Neural progenitor cell (in vitro differentiated cells): ENCODE results near the gene IMPACT. TPM values are rescaled to one million over a fixed set of nuclear protein-coding genes. Genes with fewer than 3 reads are reported as not detected.

Source experiments
- DNase-seq: peaks from one replicate; pipeline ENCODE4 v3.0.0-alpha.2; 2016; ENCODE audit warnings: low spot score
- H2AFZ ChIP-seq: fragments of 200-600 bp; sonication (generic); replicated peaks from 2 replicates; pipeline ENCODE4 v1.6.1; 2016; ENCODE audit warnings: antibody characterized with exemption
- H3F3A ChIP-seq: fragments of 200-600 bp; sonication (generic); 2 replicates; pipeline ENCODE4 v1.6.1; 2016; ENCODE audit warnings: antibody characterized with exemption, low read depth
- H3K27ac ChIP-seq: fragments of 200-600 bp; sonication (generic); 2 replicates; pipeline ENCODE4 v1.5.1; 2016; ENCODE audit warnings: mild to moderate bottlenecking
- H3K27me3 ChIP-seq: fragments of 200-600 bp; sonication (generic); 2 replicates; pipeline ENCODE4 v1.6.1; 2016; ENCODE audit warnings: mild to moderate bottlenecking, moderate library complexity
- H3K36me3 ChIP-seq: fragments of 200-600 bp; sonication (generic); 2 replicates; pipeline ENCODE4 v1.5.1; 2016
- H3K4me1 ChIP-seq: fragments of 200-600 bp; sonication (generic); 2 replicates; pipeline ENCODE4 v1.6.1; 2016; ENCODE audit warnings: mixed run types
- H3K4me2 ChIP-seq: fragments of 200-600 bp; sonication (generic); 2 replicates; pipeline ENCODE4 v1.6.1; 2016
- H3K4me3 ChIP-seq: fragments of 200-600 bp; sonication (generic); 2 replicates; pipeline ENCODE4 v1.5.1; 2016
- H3K79me2 ChIP-seq: fragments of 200-600 bp; sonication (generic); 2 replicates; pipeline ENCODE4 v1.6.1; 2016; ENCODE audit warnings: low read depth
- H3K9ac ChIP-seq: fragments of 200-600 bp; sonication (generic); 2 replicates; pipeline ENCODE4 v1.6.1; 2016
- H3K9me3 ChIP-seq: fragments of 200-600 bp; sonication (generic); 2 replicates; pipeline ENCODE4 v1.5.1; 2016; ENCODE audit warnings: low read depth
- H4K20me1 ChIP-seq: fragments of 200-600 bp; sonication (generic); 2 replicates; pipeline ENCODE4 v1.6.1; 2016; ENCODE audit warnings: low read depth
- H3K27ac Mint-ChIP-seq: 3 replicates; pipeline ENCODE4 v1.8.0; 2021; ENCODE audit warnings: mixed read lengths
- H3K27me3 Mint-ChIP-seq: 2 replicates; pipeline ENCODE4 v1.8.0; 2022; ENCODE audit warnings: low read depth, mild to moderate bottlenecking, inconsistent platforms, moderate library complexity, mixed read lengths; ENCODE audit not compliant: insufficient read depth
- H3K36me3 Mint-ChIP-seq: 3 replicates; pipeline ENCODE4 v1.8.0; 2021; ENCODE audit warnings: mixed read lengths
- H3K4me1 Mint-ChIP-seq: 3 replicates; pipeline ENCODE4 v1.8.0; 2021; ENCODE audit warnings: mixed read lengths
- H3K4me3 Mint-ChIP-seq: 3 replicates; pipeline ENCODE4 v1.8.0; 2021; ENCODE audit warnings: mild to moderate bottlenecking, moderate library complexity, mixed read lengths
- H3K9me3 Mint-ChIP-seq: 3 replicates; pipeline ENCODE4 v1.8.0; 2020; ENCODE audit warnings: mixed read lengths
- EZH2 ChIP-seq: fragments of 200-600 bp; sonication (generic); IDR thresholded peaks from 2 replicates; pipeline ENCODE4 v1.6.1; 2017; ENCODE audit warnings: antibody characterized with exemption, mild to moderate bottlenecking, moderate library complexity
- EZH2phosphoT487 ChIP-seq: fragments of 200-600 bp; sonication (generic); IDR thresholded peaks from 2 replicates; pipeline ENCODE4 v1.6.1; 2017; ENCODE audit warnings: antibody characterized with exemption
- total RNA-seq: library from RNA; depleted of rRNA; stranded (reverse); fragments of >200 nt; gene quantifications from 2 replicates; pipeline ENCODE4 v1.2.3, GENCODE V29; 2015; ENCODE audit warnings: low replicate concordance
- TF ChIP-seq, protein P1 (sequence below): fragments of 200-600 bp; sonication (generic); IDR thresholded peaks from 2 replicates; pipeline ENCODE4 v1.5.1; 2017; ENCODE audit warnings: antibody characterized with exemption, mild to moderate bottlenecking

The IMPACT gene
- total RNA-seq, 1 donor from 2014 or later: 66.5 TPM

DNA sequence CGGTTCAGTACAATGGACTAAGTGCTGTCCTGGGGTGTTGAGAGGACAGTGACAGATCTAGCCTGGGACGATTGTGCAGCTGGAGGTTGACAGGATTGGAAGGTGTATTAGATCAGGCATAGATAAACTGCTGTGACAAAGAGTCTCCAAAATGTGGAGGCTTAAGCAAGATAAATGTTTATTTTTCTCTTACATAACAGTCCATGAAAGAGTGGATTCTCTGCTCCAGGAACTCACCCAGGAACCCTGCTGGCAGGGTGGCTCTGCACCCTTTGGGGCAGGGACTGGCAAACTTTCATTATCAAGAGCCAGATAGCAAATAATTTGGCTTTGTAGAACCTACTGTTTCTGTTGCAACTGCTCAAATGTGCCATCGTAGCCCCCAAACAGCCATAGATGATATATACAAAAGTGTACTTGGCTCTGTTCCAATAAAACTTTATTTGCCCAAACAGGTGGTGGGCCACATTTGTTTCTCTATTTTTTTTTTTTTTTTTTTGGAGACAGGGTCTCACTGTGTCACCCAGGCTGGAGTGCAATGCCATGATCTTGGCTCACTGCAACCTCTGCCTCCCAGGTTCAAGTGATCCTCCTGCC is 43.6 kb downstream of the IMPACT start:
- Histone ChIP-seq H3K9ac (no peak overlapping the region), H4K20me1 (no peaks in the 10 kb centered on the region), H2AFZ (no peak overlapping the region), H3K9me3 (no peaks in the 10 kb centered on the region), H3K79me2 (no peaks in the 10 kb centered on the region), H3K4me2 (no peak overlapping the region), H3K4me3 (no peak overlapping the region), H3F3A (no peaks in the 10 kb centered on the region), H3K27ac (no peak overlapping the region), H3K4me1 (no peaks in the 10 kb centered on the region), H3K27me3 (no peaks in the 10 kb centered on the region), H3K36me3 (no peaks in the 10 kb centered on the region)
- Mint-ChIP-seq H3K9me3 (peaks cover 3% of the 10 kb centered on the region), H3K27ac (no peak overlapping the region), H3K36me3 (no peaks in the 10 kb centered on the region), H3K4me1 (peaks cover 10% of the 10 kb centered on the region), H3K27me3 (peaks cover under 1% of the 10 kb centered on the region), H3K4me3 (no peak overlapping the region)
- DNase-seq: no peak
- TF ChIP-seq, protein P1, sequence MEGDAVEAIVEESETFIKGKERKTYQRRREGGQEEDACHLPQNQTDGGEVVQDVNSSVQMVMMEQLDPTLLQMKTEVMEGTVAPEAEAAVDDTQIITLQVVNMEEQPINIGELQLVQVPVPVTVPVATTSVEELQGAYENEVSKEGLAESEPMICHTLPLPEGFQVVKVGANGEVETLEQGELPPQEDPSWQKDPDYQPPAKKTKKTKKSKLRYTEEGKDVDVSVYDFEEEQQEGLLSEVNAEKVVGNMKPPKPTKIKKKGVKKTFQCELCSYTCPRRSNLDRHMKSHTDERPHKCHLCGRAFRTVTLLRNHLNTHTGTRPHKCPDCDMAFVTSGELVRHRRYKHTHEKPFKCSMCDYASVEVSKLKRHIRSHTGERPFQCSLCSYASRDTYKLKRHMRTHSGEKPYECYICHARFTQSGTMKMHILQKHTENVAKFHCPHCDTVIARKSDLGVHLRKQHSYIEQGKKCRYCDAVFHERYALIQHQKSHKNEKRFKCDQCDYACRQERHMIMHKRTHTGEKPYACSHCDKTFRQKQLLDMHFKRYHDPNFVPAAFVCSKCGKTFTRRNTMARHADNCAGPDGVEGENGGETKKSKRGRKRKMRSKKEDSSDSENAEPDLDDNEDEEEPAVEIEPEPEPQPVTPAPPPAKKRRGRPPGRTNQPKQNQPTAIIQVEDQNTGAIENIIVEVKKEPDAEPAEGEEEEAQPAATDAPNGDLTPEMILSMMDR: no peak
- TF ChIP-seq EZH2phosphoT487: no peak
- TF ChIP-seq EZH2: no peak

DNA sequence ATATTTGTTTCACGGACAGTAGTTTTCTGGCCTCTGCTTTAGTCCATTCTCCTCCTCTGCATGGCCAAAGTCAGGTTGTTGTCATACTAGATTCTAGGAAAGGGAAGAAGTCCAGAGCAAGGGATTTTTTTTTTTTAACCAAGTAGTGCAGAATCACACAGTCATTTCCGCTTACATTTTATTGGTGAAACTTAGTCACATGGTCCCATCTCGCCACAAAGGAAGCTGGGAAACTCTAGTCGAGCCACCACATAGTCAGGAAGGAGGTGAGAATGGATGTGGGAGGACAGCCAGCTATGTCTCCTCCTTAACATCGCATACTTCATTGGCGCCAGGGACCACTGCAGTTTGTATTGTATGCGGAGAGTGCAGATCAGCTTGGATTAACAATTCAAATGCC is 44.3 kb downstream of the IMPACT start:
- Histone ChIP-seq H3F3A (no peaks in the 10 kb centered on the region), H3K9me3 (no peaks in the 10 kb centered on the region), H3K9ac (no peak overlapping the region), H3K27me3 (no peaks in the 10 kb centered on the region), H3K79me2 (no peaks in the 10 kb centered on the region), H3K4me3 (no peak overlapping the region), H4K20me1 (no peaks in the 10 kb centered on the region), H3K36me3 (no peaks in the 10 kb centered on the region), H2AFZ (no peak overlapping the region), H3K4me1 (no peaks in the 10 kb centered on the region), H3K27ac (no peak overlapping the region), H3K4me2 (no peak overlapping the region)
- H3K4me3 Mint-ChIP-seq: no peak overlapping the region
- no peaks in the 10 kb centered on the region for H3K36me3 Mint-ChIP-seq
- no peak overlapping the region for H3K27ac Mint-ChIP-seq
- H3K27me3 Mint-ChIP-seq: no peaks in the 10 kb centered on the region
- peaks cover 3% of the 10 kb centered on the region for H3K9me3 Mint-ChIP-seq
- TF ChIP-seq EZH2phosphoT487 (no peak), EZH2 (no peak)
- TF ChIP-seq, protein P1: no peak
- no peak for DNase-seq
- H3K4me1 Mint-ChIP-seq: peaks cover 10% of the 10 kb centered on the region

DNA sequence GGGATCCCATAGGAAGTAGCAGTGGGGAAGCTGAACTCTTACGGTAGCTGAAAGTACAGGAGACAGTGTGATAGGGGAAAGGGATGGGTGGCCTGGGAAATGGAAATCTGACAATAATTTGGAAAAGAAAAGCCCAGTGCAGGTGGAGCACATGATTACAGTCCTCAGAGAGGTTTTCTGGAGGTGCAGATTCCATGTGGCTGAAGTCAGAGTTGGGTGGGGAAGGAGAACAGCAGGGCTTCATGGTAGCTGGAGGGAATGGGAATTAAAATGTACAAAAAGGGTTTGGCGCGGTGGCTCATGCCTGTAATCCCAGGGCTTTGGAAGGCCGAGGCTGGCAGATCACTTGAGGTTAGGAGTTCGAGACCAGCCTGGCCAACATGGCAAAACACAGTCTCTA is 46.1 kb downstream of the IMPACT start:
- no peaks in the 10 kb centered on the region for H3F3A ChIP-seq
- H3K4me3 ChIP-seq: no peak overlapping the region
- TF ChIP-seq EZH2phosphoT487: no peak
- no peak for TF ChIP-seq EZH2
- TF ChIP-seq, protein P1: no peak
- no peak for DNase-seq
- peaks cover 10% of the 10 kb centered on the region for H3K4me1 Mint-ChIP-seq
- no peaks in the 10 kb centered on the region for H3K27me3 ChIP-seq
- peak overlapping the region; percentile 3 for H3K27ac Mint-ChIP-seq
- H3K9me3 ChIP-seq: no peaks in the 10 kb centered on the region
- no peak overlapping the region for H3K4me2 ChIP-seq
- H4K20me1 ChIP-seq: no peaks in the 10 kb centered on the region
- no peaks in the 10 kb centered on the region for H3K4me1 ChIP-seq
- no peaks in the 10 kb centered on the region for H3K79me2 ChIP-seq
- H3K36me3 ChIP-seq: no peaks in the 10 kb centered on the region
- H3K27me3 Mint-ChIP-seq: no peaks in the 10 kb centered on the region
- peaks cover 3% of the 10 kb centered on the region for H3K9me3 Mint-ChIP-seq
- H3K36me3 Mint-ChIP-seq: no peaks in the 10 kb centered on the region
- no peak overlapping the region for H2AFZ ChIP-seq
- no peak overlapping the region for H3K4me3 Mint-ChIP-seq
- H3K9ac ChIP-seq: no peak overlapping the region
- H3K27ac ChIP-seq: no peak overlapping the region
